Testis (tissue), 5 donors: ENCODE data around the gene RSU1. TPM values are rescaled to one million over a fixed set of nuclear protein-coding genes. Genes with fewer than 3 reads are reported as not detected.

Experiments used
- DNase-seq: peaks from one replicate; pipeline ENCODE4 v3.0.0-alpha.2; 2019
- H3K27ac ChIP-seq, 2 donors: fragments of 200-600 bp; sonication (generic); one replicate each; pipeline ENCODE4 v1.5.1; 2019
- H3K27me3 ChIP-seq: fragments of 200-600 bp; sonication (generic); one replicate; pipeline ENCODE4 v1.5.1; 2019
- H3K36me3 ChIP-seq: fragments of 200-600 bp; sonication (generic); one replicate; pipeline ENCODE4 v1.5.1; 2017; ENCODE audit warnings: low read depth; ENCODE audit errors: missing control alignments
- H3K4me1 ChIP-seq: fragments of 200-600 bp; sonication (generic); one replicate; pipeline ENCODE4 v1.5.1; 2019
- H3K4me3 ChIP-seq, 2 donors: fragments of 200-600 bp; sonication (generic); one replicate each; pipeline ENCODE4 v1.5.1; 2017 to 2019
- H3K9me3 ChIP-seq: fragments of 200-600 bp; sonication (generic); one replicate; pipeline ENCODE4 v1.5.1; 2017
- CTCF ChIP-seq, 3 experiments: fragments of 450-650 bp in 2 of 3; fragments of 200-600 bp in 1 of 3; sonication (generic) in 1 of 3; IDR thresholded peaks; one replicate each; pipeline ENCODE4 v1.5.1; 2016 to 2019; ENCODE audit warnings: antibody characterized with exemption in 3 of 3, mild to moderate bottlenecking in 2 of 3, moderate library complexity in 1 of 3
- POLR2A ChIP-seq: fragments of 450-650 bp; IDR thresholded peaks from one replicate; pipeline ENCODE4 v1.6.1; 2017; ENCODE audit warnings: antibody characterized with exemption, mild to moderate bottlenecking, moderate library complexity
- WGBS, 2 donors: methylation state at CpG; one replicate each; pipeline ENCODE4 v1.1.5; 2018; 5-methylcytosine and 5-hydroxymethylcytosine counted together
- intact Hi-C: fragments of 100-400 bp; cut with DNase I; formaldehyde crosslinking; loops from one replicate; pipeline ENCODE4 v1.15.1; 2023; ENCODE audit warnings: low total_unique reads
- long read RNA-seq, 2 donors: transcript quantifications; one replicate each; lab custom pipeline, GENCODE V29; 2026
- polyA plus RNA-seq: library from polyadenylated mRNA; stranded (reverse); fragments of 350-450 nt; fragmentation: Illumina TruSeq; extraction: RNeasy Lipid Tissue Mini Kit (QIAGEN cat#74804); gene quantifications from one replicate; pipeline ENCODE4 v1.2.3, GENCODE V29; 2014; ENCODE audit warnings: low read depth, low replicate concordance; ENCODE audit not compliant: insufficient read depth
- total RNA-seq, 2 donors: library from RNA; depleted of rRNA; stranded (reverse); fragments of >200 nt; gene quantifications; one replicate each; pipeline ENCODE4 v1.2.3, GENCODE V29; 2016

The RSU1 gene
- total RNA-seq, result 10 to 100 TPM; 26.0 to 27.3 TPM
- polyA plus RNA-seq, result 38.4 TPM
- long read RNA-seq, donor 1, transcript RSU1-201 (9 exons, 3,834 nt), result major isoform, 22 of 54 reads
- long read RNA-seq, donor 1, transcript RSU1-205 (8 exons, 3,639 nt), result minor isoform, 15 of 54 reads
- long read RNA-seq, donor 1, partial matches to known transcripts, result 13 of 54 reads
- long read RNA-seq, donor 1, other reads (novel, unspliced or antisense), result 0 of 54 reads
- long read RNA-seq, donor 2, transcript RSU1-201 (9 exons, 3,834 nt), result major isoform, 16 of 30 reads
- long read RNA-seq, donor 2, transcript RSU1-205 (8 exons, 3,639 nt), result minor isoform, 6 of 30 reads
- long read RNA-seq, donor 2, transcript RSU1-203 (8 exons, 3,919 nt), result minor isoform, 8 of 30 reads
- long read RNA-seq, donor 2, partial matches to known transcripts, result 0 of 30 reads
- long read RNA-seq, donor 2, other reads (novel, unspliced or antisense), result 0 of 30 reads

- intact Hi-C loops, result no loop called here
- WGBS, 2 donors, result 0% methylated on average over 23 to 65 of the region's 65 CpGs
- Histone ChIP-seq H3K4me1 (peaks cover 15% of the 10 kb centered on the region), H3K27me3 (no peaks in the 10 kb centered on the region), H3K27ac (peak within 1 kb of the TSS; percentile 74 to 92), H3K9me3 (no peaks in the 10 kb centered on the region), H3K36me3 (no peaks in the 10 kb centered on the region), H3K4me3 (peak within 1 kb of the TSS; percentile 67 to 84)
- peak; percentile 100 for DNase-seq
- TF ChIP-seq POLR2A (peak; percentile 30), CTCF (IDR thresholded peaks at IDR 0.05) (no peak)
Measured at GRCh38 chr10:16817125-16818019, at the start of gene RSU1. Gene RSU1, minus strand, starts transcription at chr10:16817424. Its CDS starts 343 bp downstream, at chr10:16817081.

GRCh38 chr10:16866541-16867275 is 49.5 kb upstream of the RSU1 start:
- intact Hi-C loops, result no loop called here
- Histone ChIP-seq H3K27ac (no peak overlapping the region), H3K9me3 (no peaks in the 10 kb centered on the region), H3K4me1 (no peaks in the 10 kb centered on the region), H3K36me3 (no peaks in the 10 kb centered on the region), H3K4me3 (no peak overlapping the region), H3K27me3 (no peaks in the 10 kb centered on the region)
- DNase-seq, result no peak
- TF ChIP-seq CTCF (IDR thresholded peaks at IDR 0.05) (no peak), POLR2A (no peak)
- WGBS, 2 donors, result 90 to 94% methylated on average over 7 of the region's 7 CpGs

- 89 to 92% methylated on average over 7 of the region's 7 CpGs for WGBS, 2 donors
- Histone ChIP-seq H3K4me3 (no peak overlapping the region), H3K4me1 (no peaks in the 10 kb centered on the region), H3K27me3 (no peaks in the 10 kb centered on the region), H3K36me3 (no peaks in the 10 kb centered on the region), H3K9me3 (no peaks in the 10 kb centered on the region), H3K27ac (no peak overlapping the region)
- no peak for TF ChIP-seq POLR2A
- TF ChIP-seq CTCF (IDR thresholded peaks at IDR 0.05), result no peak
- DNase-seq, result no peak
- intact Hi-C loops, result no loop called here
Measured at GRCh38 chr10:16865766-16866165, 48.5 kb upstream of the RSU1 start.

GRCh38 chr10:16863766-16864165 is 46.5 kb upstream of the RSU1 start:
- Histone ChIP-seq H3K4me3 (no peak overlapping the region), H3K27ac (no peak overlapping the region), H3K27me3 (no peaks in the 10 kb centered on the region), H3K9me3 (no peaks in the 10 kb centered on the region), H3K4me1 (no peaks in the 10 kb centered on the region), H3K36me3 (no peaks in the 10 kb centered on the region)
- no peak for TF ChIP-seq POLR2A
- TF ChIP-seq CTCF (IDR thresholded peaks at IDR 0.05), result no peak
- intact Hi-C loops, result no loop called here
- 82 to 85% methylated on average over 2 of the region's 2 CpGs for WGBS, 2 donors
- DNase-seq, result no peak
